GM23338 (cell line): Measurements from ENCODE around the gene NKAIN2.

Experiments used
- CREB1 ChIP-seq: fragments of 250-450 bp; sonication (Bioruptor Pico); IDR thresholded peaks from 2 replicates; pipeline ENCODE4 v1.5.0; 2020; ENCODE audit warnings: low read depth, mild to moderate bottlenecking, moderate library complexity
- EZH2 ChIP-seq: fragments of 200-600 bp; sonication (generic); IDR thresholded peaks from one replicate; pipeline ENCODE4 v1.8.0; 2017; ENCODE audit warnings: antibody characterized with exemption, mild to moderate bottlenecking, low read depth; ENCODE audit not compliant: unreplicated experiment
- EZH2phosphoT487 ChIP-seq: fragments of 200-600 bp; sonication (generic); IDR thresholded peaks from one replicate; pipeline ENCODE4 v1.8.1; 2018; ENCODE audit warnings: antibody characterized with exemption; ENCODE audit not compliant: unreplicated experiment
- NANOG ChIP-seq: IDR thresholded peaks from 2 replicates; pipeline ENCODE4 v1.6.1; 2016; ENCODE audit warnings: antibody characterized with exemption, borderline replicate concordance
- POLR2AphosphoS5 ChIP-seq: IDR thresholded peaks from 2 replicates; pipeline ENCODE4 v1.6.1; 2016; ENCODE audit warnings: antibody characterized with exemption, low read depth
- TF ChIP-seq, protein P1 (sequence below), 2 experiments: fragments of 200-600 bp in 1 of 2; sonication (generic) in 1 of 2; conservative IDR thresholded peaks; 2 replicates each; pipeline versions ENCODE4 v1.5.1 to v1.6.1; 2016 to 2017; ENCODE audit warnings: antibody characterized with exemption in 2 of 2, low read depth in 2 of 2, mild to moderate bottlenecking in 2 of 2, moderate library complexity in 1 of 2
- TF ChIP-seq, protein P2 (sequence below): IDR thresholded peaks from one replicate; pipeline ENCODE4 v1.6.1; 2018; ENCODE audit warnings: antibody characterized with exemption; ENCODE audit not compliant: unreplicated experiment

DNA sequence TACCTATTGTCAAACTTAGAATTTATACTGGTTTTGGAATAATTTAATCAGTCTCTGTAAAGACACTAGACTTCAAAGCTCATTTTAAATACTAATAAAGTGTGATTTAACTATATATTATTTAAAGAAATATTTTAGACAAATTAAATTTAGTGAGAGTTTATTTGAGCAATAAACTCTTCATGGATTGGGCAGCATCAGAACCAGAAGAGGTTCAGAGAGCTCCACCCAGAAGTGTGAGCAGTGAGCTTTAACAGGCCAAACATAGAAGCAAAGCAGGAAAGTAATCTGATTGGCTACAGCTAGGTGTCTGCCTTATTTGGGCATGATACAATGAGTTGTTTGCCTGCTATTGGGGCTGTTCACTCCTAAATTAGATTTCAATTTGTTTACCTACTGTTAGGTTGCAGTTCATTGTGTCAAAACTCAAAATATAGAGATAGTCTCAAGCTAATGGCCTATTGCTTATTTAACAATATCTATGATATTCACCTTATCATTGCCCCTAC, 803.5 kb downstream of the NKAIN2 start:
- TF ChIP-seq, protein P1, sequence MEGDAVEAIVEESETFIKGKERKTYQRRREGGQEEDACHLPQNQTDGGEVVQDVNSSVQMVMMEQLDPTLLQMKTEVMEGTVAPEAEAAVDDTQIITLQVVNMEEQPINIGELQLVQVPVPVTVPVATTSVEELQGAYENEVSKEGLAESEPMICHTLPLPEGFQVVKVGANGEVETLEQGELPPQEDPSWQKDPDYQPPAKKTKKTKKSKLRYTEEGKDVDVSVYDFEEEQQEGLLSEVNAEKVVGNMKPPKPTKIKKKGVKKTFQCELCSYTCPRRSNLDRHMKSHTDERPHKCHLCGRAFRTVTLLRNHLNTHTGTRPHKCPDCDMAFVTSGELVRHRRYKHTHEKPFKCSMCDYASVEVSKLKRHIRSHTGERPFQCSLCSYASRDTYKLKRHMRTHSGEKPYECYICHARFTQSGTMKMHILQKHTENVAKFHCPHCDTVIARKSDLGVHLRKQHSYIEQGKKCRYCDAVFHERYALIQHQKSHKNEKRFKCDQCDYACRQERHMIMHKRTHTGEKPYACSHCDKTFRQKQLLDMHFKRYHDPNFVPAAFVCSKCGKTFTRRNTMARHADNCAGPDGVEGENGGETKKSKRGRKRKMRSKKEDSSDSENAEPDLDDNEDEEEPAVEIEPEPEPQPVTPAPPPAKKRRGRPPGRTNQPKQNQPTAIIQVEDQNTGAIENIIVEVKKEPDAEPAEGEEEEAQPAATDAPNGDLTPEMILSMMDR (conservative IDR thresholded peaks at IDR 0.05; ENCODE audit: low read depth in 2 of 2): no peak
- TF ChIP-seq EZH2phosphoT487 (no peak), EZH2 (no peak), POLR2AphosphoS5 (no peak), CREB1 (CRISPR knock-in tag) (no peak), NANOG (no peak)
- TF ChIP-seq, protein P2, sequence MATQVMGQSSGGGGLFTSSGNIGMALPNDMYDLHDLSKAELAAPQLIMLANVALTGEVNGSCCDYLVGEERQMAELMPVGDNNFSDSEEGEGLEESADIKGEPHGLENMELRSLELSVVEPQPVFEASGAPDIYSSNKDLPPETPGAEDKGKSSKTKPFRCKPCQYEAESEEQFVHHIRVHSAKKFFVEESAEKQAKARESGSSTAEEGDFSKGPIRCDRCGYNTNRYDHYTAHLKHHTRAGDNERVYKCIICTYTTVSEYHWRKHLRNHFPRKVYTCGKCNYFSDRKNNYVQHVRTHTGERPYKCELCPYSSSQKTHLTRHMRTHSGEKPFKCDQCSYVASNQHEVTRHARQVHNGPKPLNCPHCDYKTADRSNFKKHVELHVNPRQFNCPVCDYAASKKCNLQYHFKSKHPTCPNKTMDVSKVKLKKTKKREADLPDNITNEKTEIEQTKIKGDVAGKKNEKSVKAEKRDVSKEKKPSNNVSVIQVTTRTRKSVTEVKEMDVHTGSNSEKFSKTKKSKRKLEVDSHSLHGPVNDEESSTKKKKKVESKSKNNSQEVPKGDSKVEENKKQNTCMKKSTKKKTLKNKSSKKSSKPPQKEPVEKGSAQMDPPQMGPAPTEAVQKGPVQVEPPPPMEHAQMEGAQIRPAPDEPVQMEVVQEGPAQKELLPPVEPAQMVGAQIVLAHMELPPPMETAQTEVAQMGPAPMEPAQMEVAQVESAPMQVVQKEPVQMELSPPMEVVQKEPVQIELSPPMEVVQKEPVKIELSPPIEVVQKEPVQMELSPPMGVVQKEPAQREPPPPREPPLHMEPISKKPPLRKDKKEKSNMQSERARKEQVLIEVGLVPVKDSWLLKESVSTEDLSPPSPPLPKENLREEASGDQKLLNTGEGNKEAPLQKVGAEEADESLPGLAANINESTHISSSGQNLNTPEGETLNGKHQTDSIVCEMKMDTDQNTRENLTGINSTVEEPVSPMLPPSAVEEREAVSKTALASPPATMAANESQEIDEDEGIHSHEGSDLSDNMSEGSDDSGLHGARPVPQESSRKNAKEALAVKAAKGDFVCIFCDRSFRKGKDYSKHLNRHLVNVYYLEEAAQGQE: no peak
